Cortex of kidney (tissue), 1 donor: ENCODE measurements around the gene VASP.

Experiments
- DNase-seq: peaks from one replicate; lab custom pipeline; 2025; lab: John Stamatoyannopoulos, UW

Gene VASP

DNA sequence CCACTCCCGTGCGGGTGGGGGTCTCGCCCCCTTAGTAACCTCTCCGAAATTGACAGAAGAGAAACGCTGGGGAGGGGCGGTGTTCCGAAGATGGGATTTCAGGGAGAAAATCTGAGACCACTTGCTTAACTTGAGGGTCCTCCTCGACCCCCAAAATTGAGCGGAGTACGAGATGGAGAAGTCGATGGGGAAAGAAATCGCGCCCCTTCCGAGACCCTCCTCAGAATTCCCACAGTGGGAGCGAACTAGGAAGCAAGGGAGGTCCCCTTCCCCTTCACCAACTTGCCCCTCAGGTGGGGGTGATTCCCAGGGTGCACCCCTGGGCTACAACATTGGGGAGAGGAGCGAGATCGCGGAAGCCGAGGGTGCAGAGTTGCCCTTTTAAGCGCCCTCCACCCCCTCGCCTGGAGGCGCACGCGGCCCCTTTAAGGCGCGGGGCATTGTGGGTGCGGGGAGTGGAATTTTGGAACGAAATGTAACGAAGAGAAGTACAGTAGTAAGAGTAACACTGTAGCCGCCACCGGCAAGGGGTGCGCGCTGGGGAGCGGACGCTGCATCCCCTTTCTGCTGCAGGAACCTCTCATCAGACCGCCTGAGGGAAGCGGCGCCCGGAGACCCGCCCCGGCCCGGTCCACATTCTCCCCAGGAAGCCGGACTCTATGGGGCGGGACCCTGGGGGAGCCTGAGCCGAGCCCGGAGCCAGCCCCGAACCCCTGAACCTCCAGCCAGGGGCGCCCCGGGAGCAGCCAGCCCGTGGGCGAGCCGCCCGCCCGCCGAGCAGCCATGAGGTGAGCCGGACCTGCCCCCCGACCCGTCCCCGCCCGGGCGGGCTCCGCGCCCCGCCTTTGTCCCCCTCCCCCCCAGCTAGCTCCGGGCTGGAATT, at the start of gene VASP:
Gene VASP, plus strand, starts transcription at position 491 of the 883 bp plus-strand sequence. Its CDS starts 293 bp downstream, at position 784.
- DNase-seq: no peak

GRCh38 chr19:45457776-45458175, 49.5 kb upstream of the VASP start:
- DNase-seq: no peak

- no peak for DNase-seq
Measured at GRCh38 chr19:45460807-45461347, 46.4 kb upstream of the VASP start.

- DNase-seq: no peak
Measured at GRCh38 chr19:45462174-45462573, 45.1 kb upstream of the VASP start.

GRCh38 chr19:45463241-45463640, 44.0 kb upstream of the VASP start:
- DNase-seq: no peak

DNA sequence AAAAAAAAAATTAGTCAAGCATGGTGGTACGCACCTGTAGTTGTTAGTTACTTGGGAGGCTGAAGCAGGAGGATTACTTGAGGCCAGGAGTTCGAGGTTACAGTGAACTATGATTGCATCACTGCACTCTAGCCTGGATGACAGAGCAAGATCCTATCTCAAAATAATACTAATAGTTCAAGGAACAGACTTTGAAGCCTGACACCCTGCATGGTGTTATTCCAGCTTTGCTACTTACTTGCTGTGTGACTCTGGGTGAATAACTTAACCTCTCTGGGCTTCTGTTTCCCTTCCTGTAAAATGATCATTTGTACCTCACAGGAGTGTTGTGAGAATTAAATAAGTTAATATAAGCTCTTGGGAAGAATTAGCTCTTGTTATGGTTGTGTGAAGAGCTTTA, 43.0 kb upstream of the VASP start:
- no peak for DNase-seq

DNA sequence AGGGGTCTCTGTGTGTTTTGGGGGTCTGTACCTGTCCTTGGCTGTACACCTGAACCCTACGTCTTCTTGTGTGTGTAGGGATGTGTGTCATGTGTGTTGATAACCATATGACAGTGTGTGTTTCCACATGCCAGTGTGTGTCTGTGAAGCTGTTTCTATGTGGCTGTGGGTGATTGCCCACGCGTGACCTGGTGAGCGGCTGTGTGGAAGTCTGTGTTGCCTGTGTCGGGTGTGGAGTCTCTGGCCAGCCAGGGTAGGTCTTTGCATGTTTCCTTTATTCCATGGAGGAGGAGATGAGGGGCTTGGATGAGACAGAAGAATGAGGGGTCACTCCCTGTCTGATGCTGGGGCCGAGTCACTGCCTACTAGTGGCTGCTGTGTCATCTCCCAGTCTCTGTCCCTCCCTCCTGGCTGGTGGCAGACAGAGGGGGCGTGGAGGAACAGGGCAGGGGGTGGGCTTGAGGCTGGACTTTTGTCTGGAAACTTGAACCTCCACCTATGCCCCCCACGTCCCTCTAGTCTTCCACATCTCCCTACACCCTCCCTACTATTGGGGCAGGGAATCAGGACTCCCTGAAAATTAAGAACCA, 42.3 kb upstream of the VASP start:
- DNase-seq: no peak

DNA sequence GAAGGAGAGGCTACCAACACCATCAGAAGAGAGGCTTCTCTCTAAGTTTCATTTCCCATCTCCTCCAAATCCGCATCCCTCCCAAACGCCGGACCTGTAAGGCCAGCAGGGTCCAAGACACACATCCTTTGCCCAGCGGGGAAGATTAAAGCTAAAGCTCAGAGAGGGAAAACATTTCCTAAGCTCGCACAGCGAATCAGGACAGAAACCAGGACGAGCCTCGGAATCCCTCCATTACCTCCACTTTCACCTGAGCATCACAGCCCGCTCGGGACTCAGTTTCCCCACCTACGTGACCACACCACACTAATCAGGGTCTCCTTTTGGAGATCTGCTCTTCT, 40.2 kb upstream of the VASP start:
- DNase-seq: no peak

DNA sequence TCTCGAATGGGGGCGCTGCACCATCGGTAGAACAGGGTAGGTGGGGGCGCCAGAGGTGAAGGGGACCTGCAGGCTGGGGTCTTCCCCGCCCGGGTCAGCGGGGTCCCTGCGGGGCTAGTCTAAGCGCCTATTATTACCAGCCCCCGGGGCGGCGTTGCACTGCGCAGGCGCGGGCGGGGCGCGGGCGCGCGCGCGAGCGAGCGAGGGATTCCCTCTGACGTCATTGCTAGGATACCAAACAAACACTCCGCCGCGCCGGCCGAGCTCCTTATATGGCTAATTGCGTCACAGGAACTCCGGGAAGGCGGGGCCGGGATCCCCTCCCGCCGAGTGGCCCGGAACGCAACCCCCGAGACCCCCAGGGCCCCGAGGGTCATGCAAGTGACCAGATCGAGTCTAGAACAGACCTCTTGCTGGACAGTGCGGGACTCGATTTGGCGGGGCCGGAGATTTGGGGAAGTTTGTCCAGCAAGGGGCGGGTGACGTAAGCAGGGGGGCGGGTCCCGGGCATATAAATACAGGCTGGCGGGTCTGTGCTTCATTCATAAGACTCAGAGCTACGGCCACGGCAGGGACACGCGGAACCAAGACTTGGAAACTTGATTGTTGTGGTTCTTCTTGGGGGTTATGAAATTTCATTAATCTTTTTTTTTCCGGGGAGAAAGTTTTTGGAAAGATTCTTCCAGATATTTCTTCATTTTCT, 39.7 kb upstream of the VASP start, which contains the start of gene FOSB:
Gene FOSB, plus strand, starts transcription at position 541 of the 703 bp plus-strand sequence. CDS start 591 bp downstream, outside the sequence.
- DNase-seq: no peak

DNA sequence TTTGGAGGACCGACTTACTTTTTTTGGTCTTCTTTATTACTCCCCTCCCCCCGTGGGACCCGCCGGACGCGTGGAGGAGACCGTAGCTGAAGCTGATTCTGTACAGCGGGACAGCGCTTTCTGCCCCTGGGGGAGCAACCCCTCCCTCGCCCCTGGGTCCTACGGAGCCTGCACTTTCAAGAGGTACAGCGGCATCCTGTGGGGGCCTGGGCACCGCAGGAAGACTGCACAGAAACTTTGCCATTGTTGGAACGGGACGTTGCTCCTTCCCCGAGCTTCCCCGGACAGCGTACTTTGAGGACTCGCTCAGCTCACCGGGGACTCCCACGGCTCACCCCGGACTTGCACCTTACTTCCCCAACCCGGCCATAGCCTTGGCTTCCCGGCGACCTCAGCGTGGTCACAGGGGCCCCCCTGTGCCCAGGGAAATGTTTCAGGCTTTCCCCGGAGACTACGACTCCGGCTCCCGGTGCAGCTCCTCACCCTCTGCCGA, 39.1 kb upstream of the VASP start:
- DNase-seq: no peak

- DNase-seq: no peak
Measured at GRCh38 chr19:45468803-45469131, 38.5 kb upstream of the VASP start.

GRCh38 chr19:45469132-45469944, 37.9 kb upstream of the VASP start:
- no peak for DNase-seq

DNA sequence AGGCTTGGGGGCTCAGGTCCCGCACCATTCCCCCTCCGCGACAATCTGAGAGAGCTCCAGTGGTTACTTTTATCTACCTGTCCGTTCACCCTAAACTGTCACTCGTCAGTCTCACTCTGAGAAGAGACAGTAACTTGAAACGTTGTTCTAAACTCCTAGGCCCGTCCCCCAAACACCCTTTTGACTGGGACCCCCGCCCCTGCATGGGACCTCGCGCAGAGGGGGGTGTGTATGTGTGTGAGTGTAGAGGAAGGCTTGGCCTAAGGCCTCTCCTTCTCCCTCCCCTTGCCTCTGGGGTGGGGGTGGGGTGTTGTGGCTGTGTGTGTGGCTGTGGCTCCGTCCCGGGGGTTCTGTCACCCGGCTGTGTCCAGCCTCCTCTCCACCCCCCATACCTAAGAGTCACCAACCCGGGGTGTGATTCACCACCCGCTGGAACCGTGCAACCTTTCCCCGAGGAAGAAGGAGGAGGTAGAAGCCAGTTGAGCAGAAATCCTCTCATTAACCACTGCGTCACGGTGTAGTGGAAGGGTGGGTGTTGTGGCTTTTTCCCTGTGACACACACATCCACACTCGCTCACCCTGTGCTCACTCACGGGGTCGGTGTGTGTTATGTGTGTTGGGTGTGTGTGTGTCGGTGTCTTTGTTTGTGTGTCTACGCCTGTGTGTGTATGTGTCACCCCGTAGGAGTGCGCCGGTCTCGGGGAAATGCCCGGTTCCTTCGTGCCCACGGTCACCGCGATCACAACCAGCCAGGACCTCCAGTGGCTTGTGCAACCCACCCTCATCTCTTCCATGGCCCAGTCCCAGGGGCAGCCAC, 37.1 kb upstream of the VASP start:
- no peak for DNase-seq

DNA sequence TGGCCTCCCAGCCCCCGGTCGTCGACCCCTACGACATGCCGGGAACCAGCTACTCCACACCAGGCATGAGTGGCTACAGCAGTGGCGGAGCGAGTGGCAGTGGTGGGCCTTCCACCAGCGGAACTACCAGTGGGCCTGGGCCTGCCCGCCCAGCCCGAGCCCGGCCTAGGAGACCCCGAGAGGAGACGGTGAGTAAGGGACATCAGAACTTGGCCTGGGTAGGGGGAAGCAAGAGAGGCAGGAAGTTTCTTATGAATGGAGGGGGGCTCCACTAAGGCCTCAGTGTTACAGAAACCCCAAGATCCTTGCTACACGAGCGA, 36.6 kb upstream of the VASP start:
- no peak for DNase-seq

DNA sequence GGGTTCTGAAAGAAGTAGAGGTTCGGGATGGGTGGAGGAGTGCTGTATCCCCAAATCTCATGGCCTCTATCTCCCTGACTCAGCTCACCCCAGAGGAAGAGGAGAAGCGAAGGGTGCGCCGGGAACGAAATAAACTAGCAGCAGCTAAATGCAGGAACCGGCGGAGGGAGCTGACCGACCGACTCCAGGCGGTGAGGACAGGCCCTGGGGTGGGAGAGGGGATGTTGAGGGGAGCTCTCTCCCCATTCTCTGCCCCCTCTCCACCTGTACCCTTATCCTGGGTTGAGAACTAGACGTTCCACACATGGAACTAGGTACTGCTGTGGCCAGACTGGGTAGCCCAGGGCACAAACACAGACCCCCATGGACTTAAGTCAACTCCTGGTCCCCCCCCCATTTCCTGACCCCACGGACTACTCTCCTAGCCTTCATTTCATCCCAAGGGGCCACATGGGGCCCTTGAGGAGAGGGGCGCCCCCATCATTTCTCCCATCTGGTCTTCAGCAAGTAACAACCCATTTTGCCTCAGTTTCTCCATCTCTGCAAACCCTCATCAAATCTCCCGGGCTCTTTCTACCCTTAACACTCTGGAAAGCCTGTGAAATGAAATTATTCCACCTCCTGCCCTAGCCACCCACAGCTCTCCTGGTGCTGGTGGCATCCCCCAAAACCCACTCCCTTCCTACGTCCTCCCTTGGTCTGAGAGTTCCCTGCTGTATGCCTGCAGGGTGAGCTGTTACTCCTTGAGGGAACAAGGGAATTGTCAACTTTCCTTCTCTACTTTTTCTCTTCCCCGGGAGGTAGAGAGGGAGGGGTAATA, 36.0 kb upstream of the VASP start:
- no peak for DNase-seq

DNA sequence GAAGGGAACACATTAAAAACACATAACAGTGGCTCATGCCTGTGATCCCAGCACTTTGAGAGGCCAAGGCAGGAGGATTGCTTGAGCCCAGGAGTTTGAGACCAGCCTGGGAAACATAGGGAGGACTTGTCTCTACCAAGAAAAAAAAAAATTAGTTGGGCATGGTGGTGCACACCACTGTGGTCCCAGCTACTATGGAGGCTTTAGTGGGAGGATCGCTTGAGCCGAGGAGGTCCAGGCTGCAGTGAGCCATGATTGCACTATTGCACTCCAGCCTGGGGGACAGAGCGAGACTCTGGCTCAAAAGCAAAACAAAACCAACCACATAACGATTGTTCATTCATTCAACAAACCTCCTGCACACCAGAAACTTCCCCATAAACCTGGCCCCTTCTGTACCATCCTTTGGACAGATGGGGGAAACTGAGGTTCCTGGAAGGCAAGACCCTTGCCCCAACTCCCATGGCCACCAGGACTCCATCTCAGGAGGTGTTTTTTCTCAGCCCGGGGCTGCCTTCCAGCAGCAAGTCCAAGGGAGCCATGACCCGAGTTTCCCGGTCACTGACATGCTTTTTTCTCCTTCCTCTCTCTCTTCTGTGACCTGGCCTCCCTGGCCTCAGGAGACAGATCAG, 35.2 kb upstream of the VASP start:
- no peak for DNase-seq

GRCh38 chr19:45472563-45473366, 34.5 kb upstream of the VASP start:
- no peak for DNase-seq

DNA sequence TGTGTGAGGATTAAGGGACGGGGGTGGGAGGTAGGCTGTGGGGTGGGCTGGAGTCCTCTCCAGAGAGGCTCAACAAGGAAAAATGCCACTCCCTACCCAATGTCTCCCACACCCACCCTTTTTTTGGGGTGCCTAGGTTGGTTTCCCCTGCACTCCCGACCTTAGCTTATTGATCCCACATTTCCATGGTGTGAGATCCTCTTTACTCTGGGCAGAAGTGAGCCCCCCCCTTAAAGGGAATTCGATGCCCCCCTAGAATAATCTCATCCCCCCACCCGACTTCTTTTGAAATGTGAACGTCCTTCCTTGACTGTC, 34.0 kb upstream of the VASP start:
- no peak for DNase-seq
